H9 (cell line): ENCODE data around the gene CDX2. TPM values are rescaled to one million over a fixed set of nuclear protein-coding genes. Genes with fewer than 3 reads are reported as not detected.

Experiments used
- DNase-seq: peaks from one replicate; pipeline ENCODE4 v3.0.0-alpha.2; 2017
- H2AFZ ChIP-seq: one replicate; pipeline ENCODE4 v1.6.1; 2013; ENCODE audit warnings: mild to moderate bottlenecking, low read length, control low read depth, moderate library complexity
- H2AK5ac ChIP-seq: 2 replicates; pipeline ENCODE4 v1.6.1; 2013; ENCODE audit warnings: low read length, control low read depth, mixed read lengths; ENCODE audit not compliant: insufficient read length
- H2BK120ac ChIP-seq: one replicate; pipeline ENCODE4 v1.6.1; 2013; ENCODE audit warnings: low read depth, mild to moderate bottlenecking, low read length, control low read depth, inconsistent platforms; ENCODE audit not compliant: poor library complexity, severe bottlenecking
- H2BK12ac ChIP-seq: 2 replicates; pipeline ENCODE4 v1.6.1; 2013; ENCODE audit warnings: low read length, control low read depth, mixed read lengths, low read depth; ENCODE audit not compliant: insufficient read length
- H2BK15ac ChIP-seq: 2 replicates; pipeline ENCODE4 v1.6.1; 2013; ENCODE audit warnings: low read depth, low read length, control low read depth
- H2BK20ac ChIP-seq: one replicate; pipeline ENCODE4 v1.6.1; 2013; ENCODE audit warnings: low read depth, mild to moderate bottlenecking, low read length, control low read depth, inconsistent platforms; ENCODE audit not compliant: poor library complexity, severe bottlenecking
- H2BK5ac ChIP-seq: 2 replicates; pipeline ENCODE4 v1.6.1; 2013; ENCODE audit warnings: low read length, control low read depth, mixed read lengths; ENCODE audit not compliant: insufficient read length
- H3K14ac ChIP-seq: 2 replicates; pipeline ENCODE4 v1.6.1; 2013; ENCODE audit warnings: low read length, control low read depth; ENCODE audit not compliant: insufficient read depth
- H3K18ac ChIP-seq: 2 replicates; pipeline ENCODE4 v1.6.1; 2013; ENCODE audit warnings: low read depth, mild to moderate bottlenecking, mixed read lengths, low read length, control low read depth; ENCODE audit not compliant: insufficient read length
- H3K23ac ChIP-seq: 2 replicates; pipeline ENCODE4 v1.6.1; 2013; ENCODE audit warnings: low read length, control low read depth, mixed read lengths, low read depth; ENCODE audit not compliant: insufficient read length
- H3K23me2 ChIP-seq: 2 replicates; pipeline ENCODE4 v1.6.1; 2013; ENCODE audit warnings: low read depth, mild to moderate bottlenecking, mixed read lengths, low read length, control low read depth; ENCODE audit not compliant: insufficient read length, poor library complexity, severe bottlenecking
- H3K27ac ChIP-seq: 2 replicates; pipeline ENCODE4 v1.5.1; 2013; ENCODE audit warnings: low read length, control low read depth, mixed read lengths, low read depth; ENCODE audit not compliant: insufficient read length
- H3K27me3 ChIP-seq: 2 replicates; pipeline ENCODE4 v1.6.1; 2013; ENCODE audit warnings: low read length, control low read depth, inconsistent platforms; ENCODE audit not compliant: insufficient read depth
- H3K4ac ChIP-seq: 2 replicates; pipeline ENCODE4 v1.6.1; 2013; ENCODE audit warnings: low read depth, mild to moderate bottlenecking, control low read depth, inconsistent platforms, low read length, moderate library complexity
- H3K4me1 ChIP-seq: 2 replicates; pipeline ENCODE4 v1.6.1; 2013; ENCODE audit warnings: low read length, control low read depth, inconsistent platforms; ENCODE audit not compliant: insufficient read depth
- H3K4me2 ChIP-seq: 2 replicates; pipeline ENCODE4 v1.6.1; 2013; ENCODE audit warnings: low read length, control low read depth, mixed read lengths; ENCODE audit not compliant: insufficient read length, insufficient read depth
- H3K56ac ChIP-seq: 2 replicates; pipeline ENCODE4 v1.6.1; 2013; ENCODE audit warnings: low read depth, mild to moderate bottlenecking, mixed read lengths, low read length, control low read depth; ENCODE audit not compliant: insufficient read length
- H3K79me1 ChIP-seq: 2 replicates; pipeline ENCODE4 v1.6.1; 2013; ENCODE audit warnings: low read depth, mild to moderate bottlenecking, moderate library complexity, low read length, control low read depth, inconsistent platforms; ENCODE audit not compliant: insufficient read depth, poor library complexity, severe bottlenecking
- H3K79me2 ChIP-seq: 2 replicates; pipeline ENCODE4 v1.6.1; 2013; ENCODE audit warnings: low read length, control low read depth, inconsistent platforms; ENCODE audit not compliant: insufficient read depth
- H3K9ac ChIP-seq: 2 replicates; pipeline ENCODE4 v1.6.1; 2013; ENCODE audit warnings: low read length, control low read depth, mixed read lengths; ENCODE audit not compliant: insufficient read length; ENCODE audit errors: extremely low read depth
- H3K9me3 ChIP-seq: one replicate; pipeline ENCODE4 v1.6.1; 2013; ENCODE audit warnings: low read depth, low read length, inconsistent platforms; ENCODE audit not compliant: control insufficient read depth
- H3T11ph ChIP-seq: one replicate; pipeline ENCODE4 v1.6.1; 2013; ENCODE audit warnings: mild to moderate bottlenecking, low read length, control low read depth, inconsistent platforms
- H4K20me1 ChIP-seq: one replicate; pipeline ENCODE4 v1.6.1; 2013; ENCODE audit not compliant: control insufficient read depth, insufficient read length, insufficient read depth
- H4K5ac ChIP-seq: 2 replicates; pipeline ENCODE4 v1.6.1; 2013; ENCODE audit warnings: low read depth, mild to moderate bottlenecking, mixed read lengths, low read length, control low read depth; ENCODE audit not compliant: insufficient read length
- H4K8ac ChIP-seq: replicated peaks from 2 replicates; pipeline ENCODE4 v1.6.1; 2013; ENCODE audit warnings: low read length, control low read depth, mixed read lengths, low read depth; ENCODE audit not compliant: insufficient read length
- H4K91ac ChIP-seq: 2 replicates; pipeline ENCODE4 v1.6.1; 2013; ENCODE audit warnings: low read depth, mild to moderate bottlenecking, moderate library complexity, mixed read lengths, low read length, control low read depth; ENCODE audit not compliant: insufficient read length
- H3K27ac Mint-ChIP-seq, 3 experiments: 2 replicates in 2 of 3; 3 replicates in 1 of 3; pipeline ENCODE4 v1.8.0; 2020 to 2021; ENCODE audit warnings: mixed read lengths in 3 of 3, mild to moderate bottlenecking in 1 of 3, moderate library complexity in 1 of 3
- H3K27me3 Mint-ChIP-seq: 2 replicates; pipeline ENCODE4 v1.8.0; 2021; ENCODE audit warnings: low read depth, mild to moderate bottlenecking, moderate library complexity, mixed read lengths
- H3K36me3 Mint-ChIP-seq, 3 experiments: 2 replicates in 2 of 3; 3 replicates in 1 of 3; pipeline ENCODE4 v1.8.0; 2020 to 2021; ENCODE audit warnings: low read depth in 3 of 3, mixed read lengths in 3 of 3; ENCODE audit not compliant: insufficient read depth in 1 of 3
- H3K4me1 Mint-ChIP-seq, 2 experiments: 2 replicates each; pipeline ENCODE4 v1.8.0; 2020; ENCODE audit warnings: mixed read lengths in 2 of 2
- H3K4me3 Mint-ChIP-seq, 2 experiments: 2 replicates in 1 of 2; 3 replicates in 1 of 2; pipeline ENCODE4 v1.8.0; 2020 to 2021; ENCODE audit warnings: mild to moderate bottlenecking in 2 of 2, mixed read lengths in 2 of 2, moderate library complexity in 1 of 2
- H3K9me3 Mint-ChIP-seq, 2 experiments: 2 replicates in 1 of 2; 3 replicates in 1 of 2; pipeline ENCODE4 v1.8.0; 2020; ENCODE audit warnings: mild to moderate bottlenecking in 2 of 2, mixed read lengths in 2 of 2, moderate library complexity in 1 of 2
- CTCF ChIP-seq: fragments of 200-600 bp; sonication (generic); conservative IDR thresholded peaks from 3 replicates; pipeline ENCODE4 v1.8.0; 2021; ENCODE audit warnings: antibody characterized with exemption, mild to moderate bottlenecking
- WGBS: extraction: QIAGEN DNeasy Blood & Tissue Kit; methylation state at CpG from one replicate; pipeline ENCODE4 v1.1.7; 2013; ENCODE audit warnings: missing lambda C conversion rate, low lambda C conversion rate, mixed read lengths; ENCODE audit not compliant: insufficient read length; ENCODE audit errors: extremely low coverage; 5-methylcytosine and 5-hydroxymethylcytosine counted together
- total RNA-seq: library from RNA; stranded (reverse); gene quantifications from 2 replicates; pipeline ENCODE4 v1.2.1, GENCODE V29; 2021

Gene CDX2
- total RNA-seq, 1 experiment from 2014 or later = not detected

GRCh38 chr13:28012383-28012782 is 43.3 kb upstream of the CDX2 start:
- no peaks in the 10 kb centered on the region for H3K9me3 Mint-ChIP-seq
- H3K4me1 Mint-ChIP-seq = peaks cover 15 to 17% of the 10 kb centered on the region in 2 experiments
- TF ChIP-seq CTCF = no peak
- no peaks in the 10 kb centered on the region for H4K20me1 ChIP-seq
- H4K8ac ChIP-seq = no peak overlapping the region
- no peak overlapping the region for H3K27ac ChIP-seq
- no peaks in the 10 kb centered on the region for H3K79me1 ChIP-seq
- no peak overlapping the region for H3K4ac ChIP-seq
- H2BK15ac ChIP-seq = no peak overlapping the region
- no peak overlapping the region for H3K18ac ChIP-seq
- no peak overlapping the region for H2AFZ ChIP-seq
- no peaks in the 10 kb centered on the region for H3K36me3 Mint-ChIP-seq
- H2BK20ac ChIP-seq = no peak overlapping the region
- H3K4me2 ChIP-seq = no peak overlapping the region
- WGBS = no CpG with 5 or more reads among the region's 4 CpGs
- no peak overlapping the region for H2BK120ac ChIP-seq
- H2BK5ac ChIP-seq = no peak overlapping the region
- no peak overlapping the region for H3K56ac ChIP-seq
- H3K27ac Mint-ChIP-seq = no peak overlapping the region; a peak in 1 of 7 replicates
- H2BK12ac ChIP-seq = no peak overlapping the region
- H3T11ph ChIP-seq = no peak overlapping the region
- no peaks in the 10 kb centered on the region for H3K4me1 ChIP-seq
- no peak overlapping the region for H3K23ac ChIP-seq
- H2AK5ac ChIP-seq = no peak overlapping the region
- H3K27me3 ChIP-seq = no peaks in the 10 kb centered on the region
- no peaks in the 10 kb centered on the region for H3K79me2 ChIP-seq
- H3K9ac ChIP-seq = no peak overlapping the region
- no peak overlapping the region for H4K5ac ChIP-seq
- H3K14ac ChIP-seq = no peak overlapping the region
- H3K27me3 Mint-ChIP-seq = peaks cover 3% of the 10 kb centered on the region
- no peaks in the 10 kb centered on the region for H3K23me2 ChIP-seq
- DNase-seq = no peak
- no peak overlapping the region for H4K91ac ChIP-seq
- H3K9me3 ChIP-seq = no peaks in the 10 kb centered on the region
- no peak overlapping the region for H3K4me3 Mint-ChIP-seq
